B cell (primary cell): ENCODE measurements around the gene ADGRA3.

ENCODE experiments used
- CTCF ChIP-seq: fragments of 200-600 bp; IDR thresholded peaks from one replicate; pipeline ENCODE4 v1.8.0; 2022; ENCODE audit warnings: antibody characterized with exemption, mild to moderate bottlenecking
- EZH2 ChIP-seq: IDR thresholded peaks from 2 replicates; pipeline ENCODE4 v1.6.1; 2012; ENCODE audit warnings: borderline replicate concordance, low read depth, mild to moderate bottlenecking, moderate library complexity, low read length; ENCODE audit not compliant: insufficient read depth, poor library complexity, severe bottlenecking

- TF ChIP-seq CTCF (no peak), EZH2 (no peak)
Observed at GRCh38 chr4:22345055-22345454, 170.8 kb downstream of the ADGRA3 start.
